Subcutaneous adipose tissue (tissue), 4 donors: Measurements from ENCODE around the gene SEZ6L. TPM values are rescaled to one million over a fixed set of nuclear protein-coding genes. Genes with fewer than 3 reads are reported as not detected.

ENCODE experiments used
- total RNA-seq, 4 donors: library from RNA; depleted of rRNA; stranded (reverse); fragments of >200 nt; gene quantifications; one replicate each; pipeline ENCODE4 v1.1.0, GENCODE V29; 2016
- TF ChIP-seq, protein P1 (sequence below): fragments of 450-650 bp; IDR thresholded peaks from one replicate; pipeline ENCODE4 v1.5.1; 2016; ENCODE audit warnings: low read depth, mild to moderate bottlenecking, control low read depth, antibody characterized with exemption, moderate library complexity

Gene SEZ6L
- total RNA-seq, 4 donors from 2014 or later: 0.17 to 0.44 (median 0.26) TPM

DNA sequence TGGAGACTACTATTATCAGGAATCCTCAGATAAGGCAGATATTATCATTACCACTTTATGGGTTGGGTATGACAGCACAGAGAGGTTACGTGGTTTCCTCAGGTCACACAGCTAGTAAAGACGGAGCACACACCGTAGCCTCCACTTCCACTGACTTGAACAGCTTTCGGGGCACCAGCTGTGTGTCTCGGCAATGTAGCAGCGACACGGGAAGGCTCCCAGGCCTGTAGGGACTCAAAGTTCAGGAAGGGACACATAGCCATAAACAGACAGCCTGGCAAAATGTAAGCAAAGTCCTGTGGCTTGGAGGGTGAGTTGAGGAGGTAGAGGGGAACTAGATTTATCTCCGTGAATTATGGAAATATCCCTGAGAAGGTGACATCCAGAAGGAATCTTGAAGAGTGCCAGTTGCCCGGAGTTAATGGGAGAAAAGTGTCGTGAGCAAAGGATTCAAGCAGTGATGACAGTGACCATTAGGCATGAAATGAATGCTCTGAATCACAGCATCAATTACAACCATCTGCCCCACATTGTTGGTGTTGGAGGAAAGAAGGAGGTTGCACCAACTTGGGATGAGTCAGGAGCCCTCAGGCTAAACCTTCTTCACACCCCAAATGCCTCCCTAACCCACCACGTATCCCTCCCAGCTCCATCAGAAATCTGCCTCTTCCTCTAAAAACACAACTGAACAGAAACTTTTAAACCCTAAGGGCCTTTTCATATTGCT, 153.1 kb downstream of the SEZ6L start:
- TF ChIP-seq, protein P1, sequence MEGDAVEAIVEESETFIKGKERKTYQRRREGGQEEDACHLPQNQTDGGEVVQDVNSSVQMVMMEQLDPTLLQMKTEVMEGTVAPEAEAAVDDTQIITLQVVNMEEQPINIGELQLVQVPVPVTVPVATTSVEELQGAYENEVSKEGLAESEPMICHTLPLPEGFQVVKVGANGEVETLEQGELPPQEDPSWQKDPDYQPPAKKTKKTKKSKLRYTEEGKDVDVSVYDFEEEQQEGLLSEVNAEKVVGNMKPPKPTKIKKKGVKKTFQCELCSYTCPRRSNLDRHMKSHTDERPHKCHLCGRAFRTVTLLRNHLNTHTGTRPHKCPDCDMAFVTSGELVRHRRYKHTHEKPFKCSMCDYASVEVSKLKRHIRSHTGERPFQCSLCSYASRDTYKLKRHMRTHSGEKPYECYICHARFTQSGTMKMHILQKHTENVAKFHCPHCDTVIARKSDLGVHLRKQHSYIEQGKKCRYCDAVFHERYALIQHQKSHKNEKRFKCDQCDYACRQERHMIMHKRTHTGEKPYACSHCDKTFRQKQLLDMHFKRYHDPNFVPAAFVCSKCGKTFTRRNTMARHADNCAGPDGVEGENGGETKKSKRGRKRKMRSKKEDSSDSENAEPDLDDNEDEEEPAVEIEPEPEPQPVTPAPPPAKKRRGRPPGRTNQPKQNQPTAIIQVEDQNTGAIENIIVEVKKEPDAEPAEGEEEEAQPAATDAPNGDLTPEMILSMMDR: no peak

DNA sequence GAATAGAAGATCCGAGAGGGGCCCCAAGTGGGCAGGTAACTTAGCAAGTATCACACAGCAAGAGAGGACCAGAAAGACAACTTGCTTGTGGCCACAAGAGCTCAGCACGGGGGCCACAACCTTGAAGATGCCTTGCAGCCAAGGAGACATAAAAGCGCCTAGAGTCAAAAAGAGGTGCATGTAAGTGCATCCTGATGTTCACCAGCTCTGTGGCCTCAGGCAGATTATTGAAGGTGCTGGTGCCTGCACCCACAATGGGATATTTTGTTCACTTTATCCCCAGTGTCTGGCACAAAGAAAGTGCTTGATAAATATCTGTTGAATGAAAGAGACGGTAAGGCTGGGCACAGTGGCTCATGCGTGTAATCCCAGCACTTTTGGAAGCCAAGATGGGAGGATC, 153.8 kb downstream of the SEZ6L start:
- TF ChIP-seq, protein P1: no peak

DNA sequence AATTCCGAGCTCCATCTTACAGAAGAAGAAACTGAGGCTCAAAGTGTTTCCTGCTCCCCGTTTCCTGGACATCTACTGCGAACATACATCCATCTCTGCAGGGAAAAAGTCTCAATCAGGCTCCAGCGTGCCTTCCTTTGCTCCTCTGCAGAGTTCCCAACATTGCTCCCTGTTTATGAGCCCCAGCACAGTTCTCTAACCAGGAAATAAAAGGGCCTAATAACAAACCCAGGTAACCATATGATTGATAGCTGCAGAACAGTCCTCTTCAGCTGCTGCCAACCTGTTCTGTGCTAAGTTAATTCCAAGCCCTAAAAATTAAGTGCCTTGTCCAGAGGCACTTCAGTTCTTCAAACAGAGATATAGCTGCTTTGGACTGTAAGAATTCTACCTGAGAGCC, 154.9 kb downstream of the SEZ6L start:
- TF ChIP-seq, protein P1: no peak

DNA sequence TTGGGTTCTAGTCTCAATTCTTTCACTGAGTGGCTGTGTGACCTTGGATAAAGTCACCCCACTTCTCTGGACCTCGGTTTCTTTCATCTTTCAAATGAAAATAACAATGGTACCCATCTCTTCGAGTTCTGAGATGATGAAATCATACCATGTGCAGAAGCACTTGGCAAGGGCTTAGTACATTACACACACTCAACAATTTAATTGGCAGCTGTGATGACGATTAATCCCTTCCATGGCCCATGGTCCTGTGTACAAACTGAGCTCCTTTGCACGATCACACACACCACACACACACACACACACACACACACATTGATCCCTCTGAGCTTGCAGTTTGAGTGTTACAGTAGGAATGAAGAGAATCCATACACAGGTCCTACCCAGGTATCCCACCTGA, 156.4 kb downstream of the SEZ6L start:
- TF ChIP-seq, protein P1: no peak

DNA sequence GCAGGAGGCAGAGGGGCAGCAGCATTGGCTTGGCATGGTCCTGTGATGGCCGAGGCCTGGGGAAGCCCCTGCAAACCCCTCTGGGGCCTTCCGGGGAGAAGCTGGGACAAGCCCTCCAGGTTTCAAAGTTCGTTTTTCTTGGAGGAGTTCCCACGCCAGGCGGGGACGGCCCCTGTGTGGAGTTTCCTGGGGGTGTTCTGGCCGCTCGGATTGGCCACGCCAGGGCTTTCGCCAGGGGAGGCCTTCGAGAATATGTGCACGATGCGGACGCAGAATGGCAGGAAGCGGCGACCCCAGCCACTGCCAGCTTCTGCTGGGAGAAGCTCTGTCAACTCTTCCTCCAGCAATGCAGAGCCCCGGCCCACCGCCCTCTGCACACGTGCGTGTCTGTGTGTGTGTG, 157.5 kb downstream of the SEZ6L start:
- TF ChIP-seq, protein P1: no peak

DNA sequence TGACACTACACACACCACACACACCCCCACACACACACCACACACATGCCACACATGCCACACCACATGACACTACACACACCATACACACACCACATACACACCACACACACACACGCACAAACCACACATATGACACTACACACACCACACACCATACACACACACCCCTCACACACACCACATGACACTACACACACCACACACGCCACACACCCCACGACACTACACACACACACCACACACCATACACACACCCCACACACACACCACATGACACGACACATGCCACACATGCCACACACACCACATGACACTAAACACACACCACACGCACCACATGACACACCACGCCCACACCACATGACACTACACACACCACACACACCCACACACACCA, 158.0 kb downstream of the SEZ6L start:
- TF ChIP-seq, protein P1: no peak

DNA sequence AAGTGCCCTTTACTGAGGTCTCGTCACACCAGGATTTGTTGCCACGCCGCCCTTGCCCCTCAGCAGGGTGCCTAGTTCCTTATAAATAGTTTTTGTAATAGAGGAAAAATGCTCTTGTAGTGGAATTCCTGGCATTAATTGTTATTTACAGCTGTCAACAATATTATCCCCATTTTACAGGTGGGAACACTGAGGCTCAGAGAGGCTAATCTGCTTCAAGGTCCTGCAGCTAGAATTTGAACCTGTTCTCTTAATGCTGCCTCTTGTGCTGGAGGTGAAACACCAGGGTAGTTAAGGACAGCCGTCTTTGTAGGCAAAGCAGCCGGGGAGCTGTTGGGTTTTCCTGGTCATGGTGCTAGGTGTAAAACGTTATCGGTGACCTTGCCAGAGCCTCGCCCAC, 159.0 kb downstream of the SEZ6L start:
- TF ChIP-seq, protein P1: no peak
